Amniotic stem cell (primary cell): ENCODE results near the gene LAMA2.

ENCODE experiments used
- DNase-seq: peaks from one replicate; lab custom pipeline; 2025; lab: John Stamatoyannopoulos, UW

Gene LAMA2

GRCh38 chr6:129263176-129263575, 380.2 kb downstream of the LAMA2 start:
- no peak for DNase-seq

GRCh38 chr6:129264480-129265045, 381.6 kb downstream of the LAMA2 start:
- no peak for DNase-seq

DNA sequence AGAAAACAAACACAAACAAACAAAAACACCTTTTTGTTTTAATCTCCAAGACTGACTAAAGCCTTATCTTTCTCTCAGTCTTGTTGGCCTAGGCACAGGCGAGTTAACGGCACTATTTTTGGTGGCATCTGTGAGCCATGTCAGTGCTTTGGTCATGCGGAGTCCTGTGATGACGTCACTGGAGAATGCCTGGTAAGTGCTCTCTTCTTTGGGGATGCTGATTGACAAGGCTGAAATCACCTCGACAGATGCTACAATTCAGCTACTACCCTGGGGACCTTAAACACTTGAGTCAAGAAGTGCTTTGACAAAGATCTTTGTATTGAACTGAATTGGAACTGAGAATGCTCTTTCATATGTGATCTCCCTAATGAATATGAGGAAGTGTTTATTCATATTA, 384.1 kb downstream of the LAMA2 start:
- DNase-seq: no peak

- DNase-seq: no peak
These were observed 386.1 kb downstream of the LAMA2 start for GRCh38 chr6:129269076-129269475.

GRCh38 chr6:129269891-129270290, 387.0 kb downstream of the LAMA2 start:
- DNase-seq: no peak

DNA sequence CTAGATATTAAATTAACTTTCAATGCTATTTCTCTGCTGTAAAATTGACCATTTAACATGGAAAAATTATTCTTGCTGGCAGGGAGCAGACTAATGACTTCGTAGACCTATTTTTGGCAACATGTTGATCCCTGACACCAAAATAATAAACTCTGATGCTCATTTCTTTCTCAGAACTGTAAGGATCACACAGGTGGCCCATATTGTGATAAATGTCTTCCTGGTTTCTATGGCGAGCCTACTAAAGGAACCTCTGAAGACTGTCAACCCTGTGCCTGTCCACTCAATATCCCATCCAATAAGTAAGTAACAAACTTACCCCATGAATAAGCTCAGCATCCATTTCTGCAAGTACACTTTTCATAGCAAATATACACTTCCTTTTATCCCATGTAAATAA, 387.5 kb downstream of the LAMA2 start:
- no peak for DNase-seq

DNA sequence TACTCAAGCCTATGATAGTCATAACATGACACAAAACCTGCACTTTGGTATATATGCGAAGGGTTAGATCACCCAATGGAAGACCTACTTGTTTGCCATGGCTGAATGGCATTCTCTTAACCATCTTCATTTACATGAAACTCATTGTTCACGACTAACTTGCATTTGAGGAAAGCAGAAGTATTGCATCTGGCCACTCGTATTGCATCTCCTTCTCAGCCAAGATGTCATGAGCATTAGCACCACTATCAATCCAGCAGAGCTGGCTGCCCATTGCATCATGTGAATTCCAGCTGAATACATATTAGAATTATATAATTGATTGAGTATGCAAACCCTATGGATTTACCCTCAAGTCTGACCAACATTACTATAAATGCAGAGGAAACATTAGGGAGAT, 390.2 kb downstream of the LAMA2 start:
- DNase-seq: no peak

DNA sequence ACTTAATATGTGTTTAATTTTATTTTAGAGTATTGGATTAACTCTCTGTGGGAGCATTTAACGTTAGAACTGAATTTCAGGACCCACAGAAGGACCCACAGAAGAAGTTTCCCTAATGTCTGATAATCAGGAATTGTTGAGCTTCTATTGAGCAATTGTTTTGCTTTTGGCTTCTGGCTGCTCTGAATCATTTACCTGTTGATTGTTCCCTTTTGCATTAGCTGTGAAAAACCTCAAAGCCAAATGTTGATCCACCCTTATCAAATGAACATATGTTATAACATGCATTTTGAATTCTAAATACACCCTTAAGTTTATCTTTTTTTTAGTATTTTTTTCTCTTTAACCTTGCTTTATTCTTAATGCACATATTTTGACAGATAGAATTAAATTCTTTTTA, 393.5 kb downstream of the LAMA2 start:
- DNase-seq: no peak

DNA sequence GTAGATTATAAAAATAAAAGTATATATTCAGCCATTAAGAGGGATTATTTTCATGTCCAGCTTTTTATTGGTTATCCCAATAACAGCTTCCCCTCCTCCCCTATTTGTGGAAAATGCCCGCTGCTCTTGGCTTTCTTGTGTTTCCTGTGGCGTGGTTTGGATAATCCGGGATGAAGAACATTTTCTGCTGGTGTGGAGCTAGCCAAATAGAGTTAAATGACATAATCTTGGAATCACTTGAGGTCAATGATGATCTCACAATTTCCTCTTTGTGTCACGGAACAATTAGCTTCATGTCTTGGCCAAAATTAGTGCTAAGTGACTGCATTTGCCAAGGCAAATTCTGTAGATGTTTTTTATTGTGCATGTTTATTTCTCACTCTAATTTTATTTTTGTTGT, 394.0 kb downstream of the LAMA2 start:
- no peak for DNase-seq

DNA sequence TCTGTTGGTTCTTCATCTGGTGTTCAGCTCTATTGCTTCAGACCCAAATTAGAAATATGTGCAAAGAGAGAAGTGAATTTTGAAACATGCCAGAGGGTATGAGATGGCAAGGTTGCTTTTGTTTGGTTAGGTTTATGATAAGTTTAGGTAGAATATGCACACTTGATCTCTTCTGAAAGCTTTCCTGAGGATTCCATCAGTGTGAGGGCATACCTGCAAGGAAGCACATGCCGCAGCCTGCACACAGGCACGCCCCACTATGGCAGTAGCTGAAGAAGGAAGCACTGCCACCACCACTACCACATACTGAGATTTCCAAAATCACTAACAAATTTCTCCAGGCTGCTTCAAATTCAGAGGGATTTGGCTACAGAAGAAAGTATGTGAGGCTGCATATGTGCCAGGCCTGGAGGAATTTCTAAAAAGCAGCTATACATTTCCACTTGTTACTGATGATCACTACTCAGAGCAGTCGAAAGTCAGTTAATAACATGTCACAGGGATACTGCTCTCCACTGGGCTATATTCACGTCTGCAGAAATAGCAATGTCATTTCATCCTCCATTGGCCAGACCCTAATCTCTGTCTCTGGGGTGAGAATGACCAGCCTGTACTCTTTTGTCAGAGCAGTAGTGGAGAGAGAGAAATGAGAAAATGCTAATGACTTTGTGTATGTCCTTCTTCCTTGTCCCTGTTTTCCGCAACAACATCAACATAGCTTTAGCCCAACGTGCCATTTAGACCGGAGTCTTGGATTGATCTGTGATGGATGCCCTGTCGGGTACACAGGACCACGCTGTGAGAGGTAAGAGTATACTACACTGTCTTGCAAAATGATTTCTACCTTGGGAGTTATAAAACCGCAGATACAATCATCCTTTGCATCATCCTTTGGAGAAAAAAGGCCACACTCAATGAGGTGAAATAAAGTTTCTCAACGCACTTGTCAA, 396.7 kb downstream of the LAMA2 start:
- no peak for DNase-seq

DNA sequence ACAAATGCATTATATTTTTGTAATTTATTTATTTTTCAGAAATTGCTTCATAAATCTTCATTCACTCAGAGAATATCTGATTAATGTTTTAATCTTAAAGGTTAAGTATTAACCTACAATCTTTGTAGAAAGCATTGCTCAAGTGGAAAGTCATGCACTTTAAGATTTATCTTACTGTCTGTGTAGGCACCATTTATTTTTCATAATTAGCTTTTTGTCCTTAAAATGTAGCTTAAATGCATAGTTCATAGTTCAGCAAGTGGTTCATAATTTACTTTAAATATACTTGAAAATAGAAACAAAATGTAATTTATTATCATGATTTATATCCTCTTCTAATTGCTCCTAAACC, 397.3 kb downstream of the LAMA2 start:
- no peak for DNase-seq

DNA sequence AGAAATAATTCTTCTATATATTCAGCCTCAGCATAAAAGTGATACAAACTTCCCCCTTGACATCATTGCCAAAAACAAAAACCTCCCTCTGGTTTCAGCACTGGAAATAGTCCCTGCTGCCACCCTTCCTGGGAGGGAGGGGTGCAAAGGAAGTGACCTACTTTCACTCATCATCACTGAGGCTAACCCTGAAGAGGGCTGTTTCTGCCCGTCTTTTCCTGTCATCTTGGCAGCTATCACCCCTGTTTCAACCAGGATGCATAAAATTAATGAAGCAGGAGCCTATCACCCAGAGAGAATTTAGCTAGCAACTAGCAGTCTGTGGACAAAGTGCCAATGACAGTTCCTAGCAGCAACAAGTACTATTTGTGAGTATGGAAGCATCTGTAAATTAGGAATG, 397.8 kb downstream of the LAMA2 start:
- DNase-seq: no peak

DNA sequence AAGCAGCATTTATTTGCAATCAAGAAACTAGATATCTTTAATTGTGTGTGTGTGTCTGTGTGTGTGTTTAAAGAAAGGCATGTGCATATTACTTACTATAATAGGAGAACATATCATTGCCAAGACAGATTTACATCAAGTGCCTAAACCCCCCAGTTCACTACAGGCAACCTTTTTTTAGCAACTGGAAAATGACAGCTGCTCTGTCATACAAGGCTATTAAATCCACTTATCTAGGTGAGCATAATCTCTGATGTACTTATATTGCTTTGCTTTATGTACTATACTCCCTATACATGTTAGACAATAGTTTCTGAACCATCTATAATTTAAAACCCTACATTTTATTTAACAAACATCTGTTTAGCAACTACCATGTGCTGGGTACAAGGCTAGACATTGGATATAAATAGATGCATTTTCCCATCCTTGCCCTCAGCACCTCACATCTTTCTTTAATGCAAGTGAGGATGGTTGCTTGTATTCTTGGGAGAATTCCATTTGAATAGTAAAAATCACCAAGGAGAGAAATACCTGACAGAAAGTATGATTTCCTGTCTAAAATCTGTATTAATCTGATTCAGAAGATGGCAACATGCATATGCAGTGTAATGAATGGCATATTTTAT, 398.3 kb downstream of the LAMA2 start:
- DNase-seq: no peak

GRCh38 chr6:129282019-129282418, 399.1 kb downstream of the LAMA2 start:
- no peak for DNase-seq

- DNase-seq: no peak
These were observed 401.3 kb downstream of the LAMA2 start for GRCh38 chr6:129284225-129284624.

DNA sequence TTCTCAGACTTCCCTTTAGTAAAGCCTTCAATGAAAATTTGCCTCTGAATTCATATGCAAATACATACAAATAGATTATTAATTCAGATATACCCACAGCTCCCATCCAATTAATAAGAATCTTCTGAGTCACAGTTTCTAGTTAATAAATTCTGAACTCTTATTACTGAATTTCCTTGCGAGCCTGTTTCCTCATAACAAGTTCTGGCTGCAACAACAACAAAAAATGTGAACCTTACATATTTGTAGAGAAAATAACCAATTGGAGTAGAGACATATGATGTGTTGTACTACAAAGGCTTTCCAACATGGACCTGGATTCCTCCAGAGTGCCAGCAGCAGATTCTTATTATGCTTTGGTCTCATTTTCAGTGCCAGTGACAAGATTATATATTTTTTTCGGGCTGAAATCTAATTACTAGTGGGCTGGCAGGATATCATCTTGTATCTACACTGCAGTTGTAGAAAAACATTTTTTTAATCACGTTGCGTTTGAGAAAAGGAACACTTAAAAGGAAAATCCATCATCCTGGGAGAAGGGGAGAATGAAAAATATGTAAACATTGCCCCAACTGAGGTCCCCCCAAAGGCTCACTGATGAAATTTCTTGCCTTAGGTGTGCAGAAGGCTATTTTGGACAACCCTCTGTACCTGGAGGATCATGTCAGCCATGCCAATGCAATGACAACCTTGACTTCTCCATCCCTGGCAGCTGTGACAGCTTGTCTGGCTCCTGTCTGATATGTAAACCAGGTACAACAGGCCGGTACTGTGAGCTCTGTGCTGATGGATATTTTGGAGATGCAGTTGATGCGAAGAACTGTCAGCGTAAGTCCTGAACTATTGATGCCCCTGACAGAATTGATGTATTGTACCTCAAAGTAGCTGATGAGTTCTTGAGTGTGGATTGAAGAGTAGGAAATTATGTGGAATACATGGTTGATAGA, 404.6 kb downstream of the LAMA2 start:
- DNase-seq: no peak

- DNase-seq: no peak
These were observed 406.5 kb downstream of the LAMA2 start for GRCh38 chr6:129289442-129289841.

GRCh38 chr6:129292836-129293235, 409.9 kb downstream of the LAMA2 start:
- DNase-seq: no peak

- no peak for DNase-seq
These were observed 414.7 kb downstream of the LAMA2 start for GRCh38 chr6:129297592-129297991.

GRCh38 chr6:129302671-129303070, 419.7 kb downstream of the LAMA2 start:
- no peak for DNase-seq

DNA sequence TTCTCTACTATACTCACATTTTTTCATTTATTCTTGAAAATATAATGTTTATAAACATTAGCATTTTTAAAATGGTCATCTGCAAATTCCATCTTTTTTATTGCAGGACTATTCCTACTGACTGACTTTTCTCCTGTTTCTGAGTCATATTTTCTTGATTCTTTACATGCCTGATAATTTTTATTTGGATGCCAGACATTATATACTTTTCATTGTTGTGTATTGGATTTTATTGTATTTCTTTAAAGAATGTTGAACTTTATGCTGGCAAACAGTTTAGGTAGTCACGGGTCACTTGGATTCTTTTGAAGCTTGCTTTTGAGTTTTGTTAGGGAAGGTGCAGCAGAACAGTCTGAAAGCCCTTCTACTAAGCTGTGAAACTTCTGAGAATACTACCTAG, 423.9 kb downstream of the LAMA2 start:
- no peak for DNase-seq

DNA sequence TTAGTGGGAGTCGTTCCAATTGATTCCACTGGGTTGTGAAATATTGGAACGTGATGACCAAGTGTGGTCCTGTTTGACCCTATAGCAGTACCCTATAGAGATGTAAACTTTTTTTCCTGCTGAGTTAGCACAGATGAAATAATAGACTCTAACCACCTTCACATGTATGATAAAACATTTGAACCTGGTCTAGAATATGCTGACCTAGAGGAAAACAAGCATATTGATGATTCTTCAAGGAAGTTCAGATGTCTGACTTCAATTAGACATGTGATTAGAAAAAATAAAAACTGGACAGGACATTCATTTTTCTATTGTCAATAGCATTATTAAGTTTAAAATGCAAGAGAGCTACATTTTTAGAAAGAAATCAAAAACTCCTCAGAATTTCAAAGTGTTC, 424.9 kb downstream of the LAMA2 start:
- no peak for DNase-seq
